Measurements from ENCODE around the gene SPPL2A. TPM values are rescaled to one million over a fixed set of nuclear protein-coding genes. Genes with fewer than 3 reads are reported as not detected.

The SPPL2A gene
- total RNA-seq, 1 donor from 2014 or later = 75.0 TPM

- FAIRE-seq (no peak), DNase-seq (ENCODE audit: low read depth) (no peak)
- H3K36me3 ChIP-seq (ENCODE audit: control insufficient read depth, insufficient read depth, low read length) = no peaks in the 10 kb centered on the region
- TF ChIP-seq CTCF (IDR thresholded peaks at IDR 0.05; ENCODE audit: insufficient read depth, low read length, severe bottlenecking) = no peak
- no peaks in the 10 kb centered on the region for H3K27me3 ChIP-seq (ENCODE audit: control insufficient read depth, insufficient read depth, low read length)
- H3K4me3 ChIP-seq (ENCODE audit: low read depth, low read length) = no peak overlapping the region
Observed at GRCh38 chr15:50778086-50778485, 12.6 kb upstream of the SPPL2A start.

DNA sequence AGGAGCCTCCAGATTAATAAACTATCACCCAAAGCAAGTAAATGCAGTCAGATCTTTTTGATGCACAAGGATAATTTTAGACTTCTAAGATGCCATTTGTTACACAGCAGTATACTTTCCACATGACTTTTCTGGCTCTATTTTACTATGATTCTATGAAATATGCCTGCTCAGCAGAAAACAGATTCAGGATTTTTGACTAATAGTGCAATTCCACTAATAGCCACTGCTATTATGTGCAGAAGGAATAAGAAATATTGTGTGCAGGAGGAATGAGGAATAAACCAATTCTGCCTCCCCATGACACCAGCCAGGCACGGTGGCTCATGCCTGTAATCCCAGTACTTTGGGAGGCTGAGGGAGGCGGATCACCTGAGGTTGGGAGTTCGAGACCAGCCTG is 11.5 kb upstream of the SPPL2A start:
- DNase-seq (ENCODE audit: low read depth) = no peak
- H3K4me3 ChIP-seq (ENCODE audit: low read depth, low read length) = no peak overlapping the region
- no peak for FAIRE-seq
- H3K36me3 ChIP-seq (ENCODE audit: control insufficient read depth, insufficient read depth, low read length) = no peaks in the 10 kb centered on the region
- TF ChIP-seq CTCF (IDR thresholded peaks at IDR 0.05; ENCODE audit: insufficient read depth, low read length, severe bottlenecking) = no peak
- no peaks in the 10 kb centered on the region for H3K27me3 ChIP-seq (ENCODE audit: control insufficient read depth, insufficient read depth, low read length)

DNA sequence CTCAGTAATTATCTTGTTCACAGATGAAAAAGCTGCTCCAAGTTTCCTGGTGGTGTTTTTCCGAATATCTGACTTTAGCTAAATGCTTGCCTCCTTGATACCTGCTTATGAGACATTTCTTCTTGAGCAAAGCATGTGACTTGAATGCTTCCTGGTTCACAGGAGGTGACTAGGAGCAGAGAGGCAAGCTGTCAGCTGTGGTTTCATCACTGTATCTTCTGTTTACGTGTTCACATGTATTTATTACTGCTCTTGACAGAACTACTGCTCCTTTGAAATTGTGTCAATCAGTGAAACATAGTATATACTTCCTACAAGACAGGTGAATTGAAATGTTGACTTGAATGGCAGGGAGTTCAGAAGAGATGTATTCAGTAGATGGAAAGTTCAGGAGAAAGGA is 8.9 kb upstream of the SPPL2A start:
- TF ChIP-seq CTCF (IDR thresholded peaks at IDR 0.05; ENCODE audit: insufficient read depth, low read length, severe bottlenecking) = no peak
- Histone ChIP-seq H3K36me3 (ENCODE audit: control insufficient read depth, insufficient read depth, low read length) (no peaks in the 10 kb centered on the region), H3K4me3 (ENCODE audit: low read depth, low read length) (no peak overlapping the region), H3K27me3 (ENCODE audit: control insufficient read depth, insufficient read depth, low read length) (no peaks in the 10 kb centered on the region)
- FAIRE-seq = no peak
- DNase-seq (ENCODE audit: low read depth) = peak; percentile 62

GRCh38 chr15:50773389-50773788 is 7.9 kb upstream of the SPPL2A start:
- FAIRE-seq (no peak), DNase-seq (ENCODE audit: low read depth) (peak; percentile 20)
- no peak for TF ChIP-seq CTCF (IDR thresholded peaks at IDR 0.05; ENCODE audit: insufficient read depth, low read length, severe bottlenecking)
- Histone ChIP-seq H3K36me3 (ENCODE audit: control insufficient read depth, insufficient read depth, low read length) (no peaks in the 10 kb centered on the region), H3K4me3 (ENCODE audit: low read depth, low read length) (no peak overlapping the region), H3K27me3 (ENCODE audit: control insufficient read depth, insufficient read depth, low read length) (no peaks in the 10 kb centered on the region)

GRCh38 chr15:50767332-50767861 is 1.9 kb upstream of the SPPL2A start:
- H3K27me3 ChIP-seq (ENCODE audit: control insufficient read depth, insufficient read depth, low read length) = no peaks in the 10 kb centered on the region
- no peak for FAIRE-seq

More at GRCh38 chr15:50767332-50767861, 1.9 kb upstream of the SPPL2A start:
- Histone ChIP-seq H3K36me3 (ENCODE audit: control insufficient read depth, insufficient read depth, low read length) (no peaks in the 10 kb centered on the region), H3K4me3 (ENCODE audit: low read depth, low read length) (no peak overlapping the region)
- peak; percentile 6 for DNase-seq (ENCODE audit: low read depth)
- TF ChIP-seq CTCF (IDR thresholded peaks at IDR 0.05; ENCODE audit: insufficient read depth, low read length, severe bottlenecking) = no peak
